Sigmoid colon (tissue), 7 donors: ENCODE measurements around the gene NTM. TPM values are rescaled to one million over a fixed set of nuclear protein-coding genes. Genes with fewer than 3 reads are reported as not detected.

Experiments used
- DNase-seq: peaks from one replicate; pipeline ENCODE4 v3.0.0-alpha.2; 2019
- H3K27ac ChIP-seq, 4 donors: fragments of 200-600 bp; sonication (generic); one replicate each; pipeline ENCODE4 v1.5.1; 2016 to 2019; ENCODE audit warnings: mild to moderate bottlenecking in 1 of 4
- H3K27me3 ChIP-seq, 3 donors: fragments of 200-600 bp; sonication (generic); one replicate each; pipeline ENCODE4 v1.5.1; 2019; ENCODE audit warnings: mild to moderate bottlenecking in 1 of 3
- H3K36me3 ChIP-seq, 4 donors: fragments of 200-600 bp; sonication (generic); one replicate each; pipeline ENCODE4 v1.5.1; 2016 to 2019
- H3K4me1 ChIP-seq, 4 donors: fragments of 200-600 bp; sonication (generic); one replicate each; pipeline ENCODE4 v1.5.1; 2017 to 2019
- H3K4me3 ChIP-seq, 4 donors: fragments of 200-600 bp; sonication (generic); one replicate each; pipeline ENCODE4 v1.5.1; 2017 to 2019; ENCODE audit warnings: mild to moderate bottlenecking in 2 of 4, moderate library complexity in 1 of 4
- H3K9me3 ChIP-seq, 4 donors: fragments of 200-600 bp in 3 of 4; sonication (generic) in 3 of 4; one replicate each; pipeline versions ENCODE4 v1.5.1 to v1.6.1; 2013 to 2019
- CTCF ChIP-seq, 4 experiments: fragments of 450-650 bp in 3 of 4; fragments of 200-600 bp in 1 of 4; IDR thresholded peaks; one replicate each; pipeline ENCODE4 v1.5.1; 2016 to 2019; ENCODE audit warnings: antibody characterized with exemption in 4 of 4, mild to moderate bottlenecking in 3 of 4, moderate library complexity in 2 of 4
- EP300 ChIP-seq, 4 donors: sonication (generic); formaldehyde crosslinking; IDR thresholded peaks; one replicate each; pipeline ENCODE4 v1.6.1; 2017; ENCODE audit warnings: antibody characterized with exemption in 4 of 4
- POLR2A ChIP-seq, 2 donors: fragments of 450-650 bp; IDR thresholded peaks; one replicate each; pipeline ENCODE4 v1.6.1; 2016; ENCODE audit warnings: antibody characterized with exemption in 2 of 2, mild to moderate bottlenecking in 2 of 2, moderate library complexity in 2 of 2
- POLR2AphosphoS5 ChIP-seq, 4 donors: sonication (generic); formaldehyde crosslinking; IDR thresholded peaks; one replicate each; pipeline ENCODE4 v1.6.1; 2017; ENCODE audit warnings: antibody characterized with exemption in 4 of 4
- WGBS, 2 donors: extraction: QIAGEN DNeasy Blood & Tissue Kit; methylation state at CpG; one replicate each; pipeline ENCODE4 v1.1.7; 2013; 5-methylcytosine and 5-hydroxymethylcytosine counted together
- intact Hi-C: fragments of 100-400 bp; cut with DNase I; formaldehyde crosslinking; loops from one replicate; pipeline ENCODE4 v1.15.1; 2023
- polyA plus RNA-seq, 3 donors: library from polyadenylated mRNA; stranded (reverse); fragments of 200-250 nt; gene quantifications; one replicate each; pipeline ENCODE4 v1.2.3, GENCODE V29; 2013
- total RNA-seq, 4 donors: library from RNA; depleted of rRNA; stranded (reverse); fragments of >200 nt; gene quantifications; one replicate each; pipeline ENCODE4 v1.1.0, GENCODE V29; 2016
- donor health status: healthy with polysubstance abuse.
- donor health status: Bipolar disorder and iron deficiency.
- donor health status: healthy.

Gene NTM
- total and polyA plus RNA-seq, 7 donors: 0.96 to 18.3 (median 6.4) TPM; not detected in 1

GRCh38 chr11:132072858-132073211, 702.4 kb downstream of the NTM start:
- Histone ChIP-seq H3K4me1 (peaks cover 0 to 12% (median 5%) of the 10 kb centered on the region in 4 donors), H3K36me3 (no peaks in the 10 kb centered on the region), H3K4me3 (no peak overlapping the region), H3K9me3 (peaks cover 0 to 2% (median 0%) of the 10 kb centered on the region in 4 donors), H3K27ac (peak overlapping the region in 3 of 4 donors; percentile 41 to 54 (median 52)), H3K27me3 (no peaks in the 10 kb centered on the region)
- intact Hi-C loops: no loop called here
- 70 to 72% methylated on average over 3 of the region's 3 CpGs for WGBS, 2 donors
- DNase-seq: no peak
- no peak for TF ChIP-seq POLR2A (IDR thresholded peaks at IDR 0.05)
- no peak for TF ChIP-seq POLR2AphosphoS5 (IDR thresholded peaks at IDR 0.05)
- no peak for TF ChIP-seq EP300 (IDR thresholded peaks at IDR 0.05)
- TF ChIP-seq CTCF (IDR thresholded peaks at IDR 0.05): no peak

DNA sequence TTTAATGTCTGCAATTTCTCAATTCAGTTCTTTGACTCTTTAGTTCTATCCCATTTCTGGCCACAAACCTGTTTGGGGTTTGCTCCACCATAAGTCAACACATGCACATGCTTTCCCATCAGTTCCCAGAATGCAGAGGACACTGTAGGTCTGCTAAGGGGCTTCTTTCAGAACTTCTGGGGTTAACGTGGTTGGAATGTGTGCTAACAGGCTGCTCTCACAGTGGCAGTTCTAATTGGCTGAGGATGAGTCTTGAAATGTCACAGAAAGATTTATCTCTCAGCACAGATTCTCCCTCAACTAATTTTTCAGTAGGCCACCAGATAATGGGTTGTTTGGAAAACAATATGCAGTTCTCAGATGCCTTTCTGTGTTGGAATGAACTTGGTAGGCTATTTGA, 703.4 kb downstream of the NTM start:
- Histone ChIP-seq H3K4me1 (peaks cover 0 to 12% (median 5%) of the 10 kb centered on the region in 4 donors), H3K27me3 (no peaks in the 10 kb centered on the region), H3K36me3 (no peaks in the 10 kb centered on the region), H3K9me3 (peaks cover 0 to 2% (median 0%) of the 10 kb centered on the region in 4 donors), H3K4me3 (no peak overlapping the region), H3K27ac (no peak overlapping the region)
- no peak for DNase-seq
- TF ChIP-seq POLR2AphosphoS5 (IDR thresholded peaks at IDR 0.05): no peak
- 45 to 52% methylated on average over 1 of the region's 1 CpG for WGBS, 2 donors
- intact Hi-C loops: no loop called here

DNA sequence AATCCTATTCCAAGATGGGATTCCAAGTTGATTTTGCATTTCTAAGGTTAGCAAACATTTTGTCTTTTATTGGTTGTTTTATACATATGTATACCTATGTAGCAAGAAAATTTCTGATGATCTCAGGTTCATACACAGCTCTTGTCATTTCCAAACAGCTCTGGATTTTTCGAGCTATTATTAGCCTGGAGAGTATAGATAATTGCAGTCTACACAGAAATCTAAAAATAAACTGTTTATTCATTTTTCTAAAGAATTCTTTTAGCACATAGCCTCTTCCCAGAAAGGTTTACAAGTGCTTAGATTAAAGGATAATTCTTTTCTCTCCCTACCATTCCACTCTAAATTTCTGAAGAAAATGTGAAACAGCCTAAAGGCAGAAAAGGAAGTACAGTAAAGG, 705.0 kb downstream of the NTM start:
- 27 to 59% methylated on average over 1 of the region's 1 CpG for WGBS, 2 donors
- no peaks in the 10 kb centered on the region for H3K27me3 ChIP-seq

GRCh38 chr11:132077416-132077815, 707.0 kb downstream of the NTM start:
- Histone ChIP-seq H3K36me3 (no peaks in the 10 kb centered on the region), H3K9me3 (peaks cover 0 to 2% (median 0%) of the 10 kb centered on the region in 4 donors), H3K27me3 (no peaks in the 10 kb centered on the region), H3K27ac (no peak overlapping the region), H3K4me3 (no peak overlapping the region), H3K4me1 (peaks cover 0 to 4% (median under 1%) of the 10 kb centered on the region in 4 donors)
- TF ChIP-seq CTCF (IDR thresholded peaks at IDR 0.05) (no peak), EP300 (IDR thresholded peaks at IDR 0.05) (no peak), POLR2AphosphoS5 (IDR thresholded peaks at IDR 0.05) (no peak), POLR2A (IDR thresholded peaks at IDR 0.05) (no peak)
- DNase-seq: no peak
- intact Hi-C loops: no loop called here

More for the DNA sequence above, 705.0 kb downstream of the NTM start:
- H3K36me3 ChIP-seq: no peaks in the 10 kb centered on the region
- intact Hi-C loops: no loop called here
- DNase-seq: no peak
- no peak overlapping the region for H3K27ac ChIP-seq
- peaks cover 0 to 2% (median 0%) of the 10 kb centered on the region in 4 donors for H3K9me3 ChIP-seq
- H3K4me3 ChIP-seq: no peak overlapping the region
- H3K4me1 ChIP-seq: peaks cover 0 to 12% (median 5%) of the 10 kb centered on the region in 4 donors
- TF ChIP-seq EP300 (IDR thresholded peaks at IDR 0.05) (no peak), CTCF (IDR thresholded peaks at IDR 0.05) (no peak), POLR2A (IDR thresholded peaks at IDR 0.05) (no peak), POLR2AphosphoS5 (IDR thresholded peaks at IDR 0.05) (no peak)

GRCh38 chr11:132078264-132079076, 708.1 kb downstream of the NTM start:
- no peak for DNase-seq
- intact Hi-C loops: no loop called here
- no peak overlapping the region for H3K27ac ChIP-seq
- no peaks in the 10 kb centered on the region for H3K27me3 ChIP-seq
- no peak for TF ChIP-seq POLR2A (IDR thresholded peaks at IDR 0.05)
- TF ChIP-seq CTCF (IDR thresholded peaks at IDR 0.05): no peak
- TF ChIP-seq POLR2AphosphoS5 (IDR thresholded peaks at IDR 0.05): no peak
- TF ChIP-seq EP300 (IDR thresholded peaks at IDR 0.05): no peak
- 80 to 81% methylated on average over 17 of the region's 17 CpGs for WGBS, 2 donors
- H3K9me3 ChIP-seq: peaks cover 0 to 2% (median 0%) of the 10 kb centered on the region in 4 donors
- no peaks in the 10 kb centered on the region for H3K4me1 ChIP-seq
- no peak overlapping the region for H3K4me3 ChIP-seq
- no peaks in the 10 kb centered on the region for H3K36me3 ChIP-seq
